Ishikawa (cell line): ENCODE data around the gene GNPTG.

Experiments
- CREB1 ChIP-seq: IDR thresholded peaks from 2 replicates; pipeline ENCODE4 v1.6.1; 2012; ENCODE audit warnings: low read depth
- EGR1 ChIP-seq: IDR thresholded peaks from 2 replicates; pipeline ENCODE4 v1.6.1; 2012
- FOXM1 ChIP-seq: IDR thresholded peaks from 2 replicates; pipeline ENCODE4 v1.6.1; 2012; ENCODE audit warnings: low read depth, borderline replicate concordance
- NFIC ChIP-seq: IDR thresholded peaks from 2 replicates; pipeline ENCODE4 v1.6.1; 2012
- TAF1 ChIP-seq: IDR thresholded peaks from 2 replicates; pipeline ENCODE4 v1.6.1; 2012; ENCODE audit warnings: low read depth, mild to moderate bottlenecking
- TCF12 ChIP-seq: IDR thresholded peaks from 2 replicates; pipeline ENCODE4 v1.6.1; 2012; ENCODE audit warnings: low read depth
- TF ChIP-seq, protein P1 (sequence below): IDR thresholded peaks from 2 replicates; pipeline ENCODE4 v1.6.1; 2012; ENCODE audit warnings: low read depth, mild to moderate bottlenecking

DNA sequence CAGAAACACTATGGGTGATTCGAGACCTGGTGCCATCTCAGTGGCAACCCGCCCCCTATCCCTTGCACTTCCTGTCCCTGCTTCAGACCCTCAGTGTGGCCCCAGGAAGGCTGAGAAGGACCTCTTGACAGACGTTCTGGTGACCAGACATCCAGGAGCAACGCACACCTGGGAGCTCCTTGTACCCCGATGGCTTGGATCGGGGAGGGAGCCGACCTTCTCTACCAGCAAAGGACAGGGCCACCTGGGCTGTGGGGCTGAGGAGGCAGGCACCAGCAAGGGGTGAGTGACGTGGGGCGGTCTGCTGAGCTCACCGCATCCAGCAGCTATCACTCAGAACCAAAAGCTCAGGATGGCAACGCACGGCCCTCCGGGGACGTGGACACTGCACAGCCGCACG, 35.6 kb downstream of the GNPTG start:
- TF ChIP-seq TAF1 (no peak), FOXM1 (no peak), EGR1 (no peak), NFIC (no peak), CREB1 (no peak), TCF12 (no peak)
- TF ChIP-seq, protein P1, sequence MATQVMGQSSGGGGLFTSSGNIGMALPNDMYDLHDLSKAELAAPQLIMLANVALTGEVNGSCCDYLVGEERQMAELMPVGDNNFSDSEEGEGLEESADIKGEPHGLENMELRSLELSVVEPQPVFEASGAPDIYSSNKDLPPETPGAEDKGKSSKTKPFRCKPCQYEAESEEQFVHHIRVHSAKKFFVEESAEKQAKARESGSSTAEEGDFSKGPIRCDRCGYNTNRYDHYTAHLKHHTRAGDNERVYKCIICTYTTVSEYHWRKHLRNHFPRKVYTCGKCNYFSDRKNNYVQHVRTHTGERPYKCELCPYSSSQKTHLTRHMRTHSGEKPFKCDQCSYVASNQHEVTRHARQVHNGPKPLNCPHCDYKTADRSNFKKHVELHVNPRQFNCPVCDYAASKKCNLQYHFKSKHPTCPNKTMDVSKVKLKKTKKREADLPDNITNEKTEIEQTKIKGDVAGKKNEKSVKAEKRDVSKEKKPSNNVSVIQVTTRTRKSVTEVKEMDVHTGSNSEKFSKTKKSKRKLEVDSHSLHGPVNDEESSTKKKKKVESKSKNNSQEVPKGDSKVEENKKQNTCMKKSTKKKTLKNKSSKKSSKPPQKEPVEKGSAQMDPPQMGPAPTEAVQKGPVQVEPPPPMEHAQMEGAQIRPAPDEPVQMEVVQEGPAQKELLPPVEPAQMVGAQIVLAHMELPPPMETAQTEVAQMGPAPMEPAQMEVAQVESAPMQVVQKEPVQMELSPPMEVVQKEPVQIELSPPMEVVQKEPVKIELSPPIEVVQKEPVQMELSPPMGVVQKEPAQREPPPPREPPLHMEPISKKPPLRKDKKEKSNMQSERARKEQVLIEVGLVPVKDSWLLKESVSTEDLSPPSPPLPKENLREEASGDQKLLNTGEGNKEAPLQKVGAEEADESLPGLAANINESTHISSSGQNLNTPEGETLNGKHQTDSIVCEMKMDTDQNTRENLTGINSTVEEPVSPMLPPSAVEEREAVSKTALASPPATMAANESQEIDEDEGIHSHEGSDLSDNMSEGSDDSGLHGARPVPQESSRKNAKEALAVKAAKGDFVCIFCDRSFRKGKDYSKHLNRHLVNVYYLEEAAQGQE: no peak
